ENCODE data around the gene FFAR3.

GRCh38 chr19:35403116-35403760 is 45.0 kb downstream of the FFAR3 start:
- TF ChIP-seq, protein P1, sequence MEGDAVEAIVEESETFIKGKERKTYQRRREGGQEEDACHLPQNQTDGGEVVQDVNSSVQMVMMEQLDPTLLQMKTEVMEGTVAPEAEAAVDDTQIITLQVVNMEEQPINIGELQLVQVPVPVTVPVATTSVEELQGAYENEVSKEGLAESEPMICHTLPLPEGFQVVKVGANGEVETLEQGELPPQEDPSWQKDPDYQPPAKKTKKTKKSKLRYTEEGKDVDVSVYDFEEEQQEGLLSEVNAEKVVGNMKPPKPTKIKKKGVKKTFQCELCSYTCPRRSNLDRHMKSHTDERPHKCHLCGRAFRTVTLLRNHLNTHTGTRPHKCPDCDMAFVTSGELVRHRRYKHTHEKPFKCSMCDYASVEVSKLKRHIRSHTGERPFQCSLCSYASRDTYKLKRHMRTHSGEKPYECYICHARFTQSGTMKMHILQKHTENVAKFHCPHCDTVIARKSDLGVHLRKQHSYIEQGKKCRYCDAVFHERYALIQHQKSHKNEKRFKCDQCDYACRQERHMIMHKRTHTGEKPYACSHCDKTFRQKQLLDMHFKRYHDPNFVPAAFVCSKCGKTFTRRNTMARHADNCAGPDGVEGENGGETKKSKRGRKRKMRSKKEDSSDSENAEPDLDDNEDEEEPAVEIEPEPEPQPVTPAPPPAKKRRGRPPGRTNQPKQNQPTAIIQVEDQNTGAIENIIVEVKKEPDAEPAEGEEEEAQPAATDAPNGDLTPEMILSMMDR (IDR thresholded peaks at IDR 0.05; ENCODE audit: low read depth, low read length) = no peak
- TF ChIP-seq POLR2A (IDR thresholded peaks at IDR 0.05; ENCODE audit: extremely low read depth, insufficient read length) = no peak
- TF ChIP-seq, protein P2, sequence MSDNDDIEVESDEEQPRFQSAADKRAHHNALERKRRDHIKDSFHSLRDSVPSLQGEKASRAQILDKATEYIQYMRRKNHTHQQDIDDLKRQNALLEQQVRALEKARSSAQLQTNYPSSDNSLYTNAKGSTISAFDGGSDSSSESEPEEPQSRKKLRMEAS (IDR thresholded peaks at IDR 0.05; ENCODE audit: low read depth, low read length) = no peak
- TF ChIP-seq MYC (IDR thresholded peaks at IDR 0.05; ENCODE audit: low read depth, low read length) = no peak
